SK-N-SH (cell line): ENCODE measurements around the gene NYNRIN. TPM values are rescaled to one million over a fixed set of nuclear protein-coding genes. Genes with fewer than 3 reads are reported as not detected.

Experiments used
- CTCF ChIA-PET: fragments of 300-600, 350-600 bp; formaldehyde crosslinking; extraction: SDS; loops from one replicate; lab custom pipeline; 2021; lab: Yijun Ruan, JAX
- POLR2A ChIA-PET: fragments of 350-600 bp; sonication (Branson Sonifier 250); formaldehyde crosslinking; extraction: SDS; loops from one replicate; lab custom pipeline; 2020; ENCODE audit warnings: antibody characterized with exemption, inconsistent platforms; lab: Yijun Ruan, JAX
- DNase-seq: peaks from one replicate; pipeline ENCODE4 v3.0.0; 2012
- H2AFZ ChIP-seq: fragments of 200-600 bp; sonication (generic); 2 replicates; pipeline ENCODE4 v1.8.1; 2016; ENCODE audit warnings: antibody characterized with exemption, mild to moderate bottlenecking, low read depth
- H3F3A ChIP-seq: fragments of 200-600 bp; sonication (generic); replicated peaks from 2 replicates; pipeline ENCODE3; 2016; ENCODE audit warnings: antibody characterized with exemption, mild to moderate bottlenecking; ENCODE audit not compliant: insufficient read depth
- H3K27ac ChIP-seq, 2 experiments: fragments of 200-500 bp in 1 of 2; fragments of 200-600 bp in 1 of 2; sonication (Bioruptor generic) in 1 of 2; sonication (generic), shearing (Covaris generic) in 1 of 2; 2 replicates each; pipeline versions ENCODE4 v1.5.1 to v1.6.1; 2014 to 2016; ENCODE audit warnings: low read depth in 2 of 2, inconsistent platforms in 1 of 2, low read length in 1 of 2, mild to moderate bottlenecking in 1 of 2, mixed read lengths in 1 of 2
- H3K27me3 ChIP-seq: fragments of 200-600 bp; sonication (generic), shearing (Covaris generic); 2 replicates; pipeline ENCODE4 v1.6.1; 2016; ENCODE audit warnings: mixed run types; ENCODE audit not compliant: insufficient read depth
- H3K36me3 ChIP-seq, 2 experiments: fragments of 200-500 bp in 1 of 2; fragments of 200-600 bp in 1 of 2; sonication (Bioruptor generic) in 1 of 2; sonication (generic) in 1 of 2; replicated peaks in 1 of 2; 2 replicates each; pipeline versions ENCODE3 to v1.5.1; 2014 to 2016; ENCODE audit warnings: low read length in 1 of 2, mild to moderate bottlenecking in 1 of 2; ENCODE audit not compliant: insufficient read depth in 2 of 2, control insufficient read depth in 1 of 2
- H3K4me1 ChIP-seq, 2 experiments: fragments of 200-500 bp in 1 of 2; fragments of 200-600 bp in 1 of 2; sonication (Bioruptor generic) in 1 of 2; sonication (generic), shearing (Covaris generic) in 1 of 2; 2 replicates each; pipeline versions ENCODE4 v1.5.1 to v1.6.1; 2014 to 2016; ENCODE audit warnings: low read depth in 1 of 2, low read length in 1 of 2, mixed run types in 1 of 2; ENCODE audit not compliant: insufficient read depth in 2 of 2, control insufficient read depth in 1 of 2
- H3K4me2 ChIP-seq: fragments of 200-600 bp; sonication (generic), shearing (Covaris generic); 2 replicates; pipeline ENCODE4 v1.6.1; 2017; ENCODE audit warnings: mixed run types
- H3K4me3 ChIP-seq, 2 experiments: fragments of 200-500 bp in 1 of 2; fragments of 200-600 bp in 1 of 2; sonication (Bioruptor generic) in 1 of 2; sonication (generic), shearing (Covaris generic) in 1 of 2; 2 replicates each; pipeline versions ENCODE4 v1.5.1 to v1.8.1; 2014 to 2016; ENCODE audit warnings: low read depth in 2 of 2, inconsistent platforms in 1 of 2, low read length in 1 of 2, mild to moderate bottlenecking in 1 of 2, mixed read lengths in 1 of 2, moderate library complexity in 1 of 2
- H3K79me2 ChIP-seq: fragments of 200-600 bp; sonication (generic); 2 replicates; pipeline ENCODE4 v1.8.1; 2017; ENCODE audit warnings: mild to moderate bottlenecking; ENCODE audit not compliant: insufficient read depth
- H3K9ac ChIP-seq: fragments of 200-600 bp; sonication (generic); 2 replicates; pipeline ENCODE4 v1.6.1; 2017; ENCODE audit warnings: mixed run types
- H3K9me2 ChIP-seq: fragments of 200-600 bp; sonication (generic); 2 replicates; pipeline ENCODE4 v1.6.1; 2017; ENCODE audit warnings: mixed run types
- H3K9me3 ChIP-seq: fragments of 200-600 bp; sonication (generic); 2 replicates; pipeline ENCODE4 v1.6.1; 2017; ENCODE audit warnings: mixed run types, mild to moderate bottlenecking, moderate library complexity
- H4K20me1 ChIP-seq: fragments of 200-600 bp; sonication (generic); 2 replicates; pipeline ENCODE4 v1.6.1; 2017; ENCODE audit warnings: mild to moderate bottlenecking, mixed run types; ENCODE audit not compliant: insufficient read depth
- CHD2 ChIP-seq: fragments of 150-350 bp; IDR thresholded peaks from 2 replicates; pipeline ENCODE4 v1.6.1; 2018; ENCODE audit warnings: low read length; ENCODE audit not compliant: partially characterized antibody
- EP300 ChIP-seq, 2 experiments: IDR thresholded peaks; 2 replicates each; pipeline versions ENCODE4 v1.4.0 to v1.6.1; 2012; ENCODE audit warnings: borderline replicate concordance in 1 of 2, low read depth in 1 of 2, low read length in 1 of 2
- FOSL2 ChIP-seq: IDR thresholded peaks from 2 replicates; pipeline ENCODE4 v1.4.0; 2012; ENCODE audit warnings: low read depth, mild to moderate bottlenecking, moderate library complexity, borderline replicate concordance
- FOXM1 ChIP-seq: IDR thresholded peaks from 2 replicates; pipeline ENCODE4 v1.4.0; 2012; ENCODE audit warnings: low read depth, mild to moderate bottlenecking
- GATA2 ChIP-seq: sonication (generic); formaldehyde crosslinking; IDR thresholded peaks from 2 replicates; pipeline ENCODE4 v1.5.0; 2020; ENCODE audit warnings: mild to moderate bottlenecking, missing genetic modification reagents
- JUND ChIP-seq: IDR thresholded peaks from 2 replicates; pipeline ENCODE4 v1.4.0; 2012
- MXI1 ChIP-seq: IDR thresholded peaks from 2 replicates; pipeline ENCODE4 v1.6.1; 2012; ENCODE audit warnings: mild to moderate bottlenecking, low read depth, low read length, improper control_type of control experiment
- NFIC ChIP-seq: IDR thresholded peaks from 2 replicates; pipeline ENCODE4 v1.4.0; 2012; ENCODE audit warnings: borderline replicate concordance
- RAD21 ChIP-seq: IDR thresholded peaks from 2 replicates; pipeline ENCODE4 v1.6.1; 2012; ENCODE audit warnings: mild to moderate bottlenecking, low read length
- RXRA ChIP-seq: IDR thresholded peaks from 2 replicates; pipeline ENCODE4 v1.4.0; 2012; ENCODE audit warnings: low read depth, mild to moderate bottlenecking, borderline replicate concordance
- SIN3A ChIP-seq: IDR thresholded peaks from 2 replicates; pipeline ENCODE4 v1.6.1; 2012; ENCODE audit warnings: low read depth, mild to moderate bottlenecking, low read length, moderate library complexity, borderline replicate concordance
- SMC3 ChIP-seq: IDR thresholded peaks from 2 replicates; pipeline ENCODE4 v1.6.1; 2012; ENCODE audit warnings: low read depth, low read length, improper control_type of control experiment
- TCF12 ChIP-seq: IDR thresholded peaks from 2 replicates; pipeline ENCODE4 v1.4.0; 2012
- YY1 ChIP-seq: IDR thresholded peaks from 2 replicates; pipeline ENCODE4 v1.4.0; 2012; ENCODE audit warnings: low read depth, mild to moderate bottlenecking
- WGBS: methylation state at CpG from one replicate; pipeline ENCODE4 v1.1.6; 2017; ENCODE audit warnings: low lambda C conversion rate; 5-methylcytosine and 5-hydroxymethylcytosine counted together
- polyA plus RNA-seq, 3 experiments: library from polyadenylated mRNA; depleted of rRNA; stranded (reverse); fragments of >200 nt; gene quantifications; 2 replicates each; pipeline ENCODE4 v1.2.3, GENCODE V29; 2012
- TF ChIP-seq, protein P1 (sequence below): fragments of 200-600 bp; sonication (generic); IDR thresholded peaks from 2 replicates; pipeline ENCODE4 v1.6.1; 2017; ENCODE audit warnings: antibody characterized with exemption, mild to moderate bottlenecking, moderate library complexity
- TF ChIP-seq, protein P2 (sequence below): IDR thresholded peaks from 2 replicates; pipeline ENCODE4; 2012
- TF ChIP-seq, protein P3 (sequence below): IDR thresholded peaks from 2 replicates; pipeline ENCODE4 v1.6.1; 2012; ENCODE audit warnings: mild to moderate bottlenecking, low read depth, low read length, moderate library complexity
- TF ChIP-seq, protein P4 (sequence below): IDR thresholded peaks from 2 replicates; pipeline ENCODE4 v1.4.0; 2012; ENCODE audit warnings: low read depth
- TF ChIP-seq, protein P5 (sequence below): IDR thresholded peaks from 2 replicates; pipeline ENCODE4 v1.4.0; 2012; ENCODE audit warnings: low read depth, borderline replicate concordance
- TF ChIP-seq, protein P6 (sequence below): fragments of 150-350 bp; IDR thresholded peaks from 2 replicates; pipeline ENCODE4 v1.6.1; 2017; ENCODE audit warnings: antibody characterized with exemption, low read length, low read depth, borderline replicate concordance

NYNRIN gene
- polyA plus RNA-seq, 1 of the 3 experiments (the other 2 are of a cell fraction), result 4.8 TPM

DNA sequence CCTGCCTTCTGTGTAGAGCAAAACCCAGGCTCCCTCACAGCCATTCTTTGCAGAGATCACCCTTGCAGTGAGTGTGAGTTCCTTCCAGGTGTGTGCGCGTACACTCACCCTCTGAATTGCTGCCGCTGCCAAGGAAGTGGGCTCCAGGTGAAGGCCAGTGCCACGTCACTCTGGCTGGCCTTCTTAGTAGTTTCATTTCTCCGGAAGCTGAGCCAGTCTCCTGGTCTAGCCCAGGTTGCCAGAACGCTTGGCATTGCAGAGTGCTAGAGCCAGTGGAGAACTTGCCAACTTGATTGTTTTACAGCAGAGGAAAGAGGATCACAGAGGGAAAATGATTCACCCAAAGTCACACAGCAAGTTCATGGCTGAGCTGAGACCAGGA lies 19.7 kb downstream of the NYNRIN start:
- Histone ChIP-seq H3K4me3 (no peak overlapping the region), H3F3A (no peaks in the 10 kb centered on the region), H3K27ac (no peak overlapping the region), H3K27me3 (0 out of 2 replicates have a peak, but pooled peaks cover 5% of the 10 kb centered on the region), H3K36me3 (peaks cover 0 to 4% of the 10 kb centered on the region in 2 experiments), H3K9me2 (no peaks in the 10 kb centered on the region), H3K4me2 (no peak overlapping the region), H3K79me2 (no peaks in the 10 kb centered on the region), H2AFZ (no peak overlapping the region), H3K9me3 (no peaks in the 10 kb centered on the region), H4K20me1 (no peaks in the 10 kb centered on the region), H3K4me1 (no peaks in the 10 kb centered on the region; a peak in 1 of 4 replicates), H3K9ac (no peak overlapping the region)
- TF ChIP-seq SMC3 (no peak), GATA2 (CRISPR knock-in tag) (no peak), EP300 (IDR thresholded peaks at IDR 0.05; ENCODE audit: borderline replicate concordance in 1 of 2, low read depth in 1 of 2, low read length in 1 of 2) (no peak), TCF12 (no peak), JUND (no peak), RXRA (no peak), NFIC (no peak), RAD21 (no peak), FOSL2 (no peak), FOXM1 (no peak), SIN3A (no peak), CHD2 (no peak)
- TF ChIP-seq, protein P1, sequence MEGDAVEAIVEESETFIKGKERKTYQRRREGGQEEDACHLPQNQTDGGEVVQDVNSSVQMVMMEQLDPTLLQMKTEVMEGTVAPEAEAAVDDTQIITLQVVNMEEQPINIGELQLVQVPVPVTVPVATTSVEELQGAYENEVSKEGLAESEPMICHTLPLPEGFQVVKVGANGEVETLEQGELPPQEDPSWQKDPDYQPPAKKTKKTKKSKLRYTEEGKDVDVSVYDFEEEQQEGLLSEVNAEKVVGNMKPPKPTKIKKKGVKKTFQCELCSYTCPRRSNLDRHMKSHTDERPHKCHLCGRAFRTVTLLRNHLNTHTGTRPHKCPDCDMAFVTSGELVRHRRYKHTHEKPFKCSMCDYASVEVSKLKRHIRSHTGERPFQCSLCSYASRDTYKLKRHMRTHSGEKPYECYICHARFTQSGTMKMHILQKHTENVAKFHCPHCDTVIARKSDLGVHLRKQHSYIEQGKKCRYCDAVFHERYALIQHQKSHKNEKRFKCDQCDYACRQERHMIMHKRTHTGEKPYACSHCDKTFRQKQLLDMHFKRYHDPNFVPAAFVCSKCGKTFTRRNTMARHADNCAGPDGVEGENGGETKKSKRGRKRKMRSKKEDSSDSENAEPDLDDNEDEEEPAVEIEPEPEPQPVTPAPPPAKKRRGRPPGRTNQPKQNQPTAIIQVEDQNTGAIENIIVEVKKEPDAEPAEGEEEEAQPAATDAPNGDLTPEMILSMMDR, result no peak
- TF ChIP-seq, protein P2, sequence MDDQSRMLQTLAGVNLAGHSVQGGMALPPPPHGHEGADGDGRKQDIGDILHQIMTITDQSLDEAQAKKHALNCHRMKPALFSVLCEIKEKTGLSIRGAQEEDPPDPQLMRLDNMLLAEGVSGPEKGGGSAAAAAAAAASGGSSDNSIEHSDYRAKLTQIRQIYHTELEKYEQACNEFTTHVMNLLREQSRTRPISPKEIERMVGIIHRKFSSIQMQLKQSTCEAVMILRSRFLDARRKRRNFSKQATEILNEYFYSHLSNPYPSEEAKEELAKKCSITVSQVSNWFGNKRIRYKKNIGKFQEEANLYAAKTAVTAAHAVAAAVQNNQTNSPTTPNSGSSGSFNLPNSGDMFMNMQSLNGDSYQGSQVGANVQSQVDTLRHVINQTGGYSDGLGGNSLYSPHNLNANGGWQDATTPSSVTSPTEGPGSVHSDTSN, result no peak
- DNase-seq, result no peak
- ChIA-PET POLR2A (interaction anchor here (1.3 to 1.5 kb wide), 2 partner anchors 12 kb away, joined by 4 to 8 read pairs; partner anchors contain the start of genes CBLN3 and KHNYN), CTCF (interaction anchor here (1.4 to 9.9 kb wide), 6 partner anchors 9 to 87 kb away, joined by 3 to 63 read pairs (median 24); partner anchors contain the start of genes CBLN3 and KHNYN)
- WGBS, result 59% methylated on average over 6 of the region's 6 CpGs

DNA sequence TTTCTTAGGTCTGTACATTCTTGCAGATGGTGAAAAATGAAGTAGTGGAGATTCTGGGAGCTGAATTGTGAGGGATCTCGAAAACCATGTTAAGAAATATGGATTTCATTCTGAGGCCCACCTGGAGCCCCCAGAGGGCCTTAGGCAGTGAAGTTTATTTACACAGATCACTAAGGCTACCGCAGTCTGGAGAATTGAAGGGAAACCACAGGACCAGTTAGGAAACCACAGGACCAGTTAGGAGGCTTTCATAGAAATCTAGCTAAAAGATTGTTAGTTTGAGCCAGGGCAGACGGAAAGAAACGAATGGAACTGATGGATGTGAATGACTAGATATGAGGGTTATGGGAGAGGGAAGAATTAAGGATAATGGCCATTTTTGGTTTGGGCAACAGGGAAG lies 23.5 kb downstream of the NYNRIN start:
- no peak overlapping the region for H2AFZ ChIP-seq
- H3K4me2 ChIP-seq, result no peak overlapping the region
- H3K27me3 ChIP-seq, result 0 out of 2 replicates have a peak, but pooled peaks cover 5% of the 10 kb centered on the region
- H3K4me1 ChIP-seq, result peaks cover 0 to 14% of the 10 kb centered on the region in 2 experiments; a peak in 3 of 4 replicates
- no peaks in the 10 kb centered on the region for H3K36me3 ChIP-seq
- no peak overlapping the region for H3K9ac ChIP-seq
- TF ChIP-seq, protein P3, sequence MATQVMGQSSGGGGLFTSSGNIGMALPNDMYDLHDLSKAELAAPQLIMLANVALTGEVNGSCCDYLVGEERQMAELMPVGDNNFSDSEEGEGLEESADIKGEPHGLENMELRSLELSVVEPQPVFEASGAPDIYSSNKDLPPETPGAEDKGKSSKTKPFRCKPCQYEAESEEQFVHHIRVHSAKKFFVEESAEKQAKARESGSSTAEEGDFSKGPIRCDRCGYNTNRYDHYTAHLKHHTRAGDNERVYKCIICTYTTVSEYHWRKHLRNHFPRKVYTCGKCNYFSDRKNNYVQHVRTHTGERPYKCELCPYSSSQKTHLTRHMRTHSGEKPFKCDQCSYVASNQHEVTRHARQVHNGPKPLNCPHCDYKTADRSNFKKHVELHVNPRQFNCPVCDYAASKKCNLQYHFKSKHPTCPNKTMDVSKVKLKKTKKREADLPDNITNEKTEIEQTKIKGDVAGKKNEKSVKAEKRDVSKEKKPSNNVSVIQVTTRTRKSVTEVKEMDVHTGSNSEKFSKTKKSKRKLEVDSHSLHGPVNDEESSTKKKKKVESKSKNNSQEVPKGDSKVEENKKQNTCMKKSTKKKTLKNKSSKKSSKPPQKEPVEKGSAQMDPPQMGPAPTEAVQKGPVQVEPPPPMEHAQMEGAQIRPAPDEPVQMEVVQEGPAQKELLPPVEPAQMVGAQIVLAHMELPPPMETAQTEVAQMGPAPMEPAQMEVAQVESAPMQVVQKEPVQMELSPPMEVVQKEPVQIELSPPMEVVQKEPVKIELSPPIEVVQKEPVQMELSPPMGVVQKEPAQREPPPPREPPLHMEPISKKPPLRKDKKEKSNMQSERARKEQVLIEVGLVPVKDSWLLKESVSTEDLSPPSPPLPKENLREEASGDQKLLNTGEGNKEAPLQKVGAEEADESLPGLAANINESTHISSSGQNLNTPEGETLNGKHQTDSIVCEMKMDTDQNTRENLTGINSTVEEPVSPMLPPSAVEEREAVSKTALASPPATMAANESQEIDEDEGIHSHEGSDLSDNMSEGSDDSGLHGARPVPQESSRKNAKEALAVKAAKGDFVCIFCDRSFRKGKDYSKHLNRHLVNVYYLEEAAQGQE, result no peak
- TF ChIP-seq, protein P4, sequence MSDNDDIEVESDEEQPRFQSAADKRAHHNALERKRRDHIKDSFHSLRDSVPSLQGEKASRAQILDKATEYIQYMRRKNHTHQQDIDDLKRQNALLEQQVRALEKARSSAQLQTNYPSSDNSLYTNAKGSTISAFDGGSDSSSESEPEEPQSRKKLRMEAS, result no peak
- TF ChIP-seq, protein P5, sequence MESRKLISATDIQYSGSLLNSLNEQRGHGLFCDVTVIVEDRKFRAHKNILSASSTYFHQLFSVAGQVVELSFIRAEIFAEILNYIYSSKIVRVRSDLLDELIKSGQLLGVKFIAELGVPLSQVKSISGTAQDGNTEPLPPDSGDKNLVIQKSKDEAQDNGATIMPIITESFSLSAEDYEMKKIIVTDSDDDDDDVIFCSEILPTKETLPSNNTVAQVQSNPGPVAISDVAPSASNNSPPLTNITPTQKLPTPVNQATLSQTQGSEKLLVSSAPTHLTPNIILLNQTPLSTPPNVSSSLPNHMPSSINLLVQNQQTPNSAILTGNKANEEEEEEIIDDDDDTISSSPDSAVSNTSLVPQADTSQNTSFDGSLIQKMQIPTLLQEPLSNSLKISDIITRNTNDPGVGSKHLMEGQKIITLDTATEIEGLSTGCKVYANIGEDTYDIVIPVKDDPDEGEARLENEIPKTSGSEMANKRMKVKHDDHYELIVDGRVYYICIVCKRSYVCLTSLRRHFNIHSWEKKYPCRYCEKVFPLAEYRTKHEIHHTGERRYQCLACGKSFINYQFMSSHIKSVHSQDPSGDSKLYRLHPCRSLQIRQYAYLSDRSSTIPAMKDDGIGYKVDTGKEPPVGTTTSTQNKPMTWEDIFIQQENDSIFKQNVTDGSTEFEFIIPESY, result no peak
- no peak for TF ChIP-seq MXI1
- no peak for TF ChIP-seq YY1
- TF ChIP-seq, protein P6, sequence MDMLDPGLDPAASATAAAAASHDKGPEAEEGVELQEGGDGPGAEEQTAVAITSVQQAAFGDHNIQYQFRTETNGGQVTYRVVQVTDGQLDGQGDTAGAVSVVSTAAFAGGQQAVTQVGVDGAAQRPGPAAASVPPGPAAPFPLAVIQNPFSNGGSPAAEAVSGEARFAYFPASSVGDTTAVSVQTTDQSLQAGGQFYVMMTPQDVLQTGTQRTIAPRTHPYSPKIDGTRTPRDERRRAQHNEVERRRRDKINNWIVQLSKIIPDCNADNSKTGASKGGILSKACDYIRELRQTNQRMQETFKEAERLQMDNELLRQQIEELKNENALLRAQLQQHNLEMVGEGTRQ, result no peak
- peaks cover 7% of the 10 kb centered on the region for H3F3A ChIP-seq
- no peak for DNase-seq
- ChIA-PET CTCF (interaction anchor here (1.0 to 16.1 kb wide), 8 partner anchors 9 to 90 kb away, joined by 3 to 275 read pairs (median 5); no protein-coding TSS in a partner anchor), POLR2A (no interaction called here)
- no peaks in the 10 kb centered on the region for H3K9me2 ChIP-seq
- H3K4me3 ChIP-seq, result no peak overlapping the region
- WGBS, result 74% methylated on average over 4 of the region's 4 CpGs
- H3K9me3 ChIP-seq, result no peaks in the 10 kb centered on the region
- no peaks in the 10 kb centered on the region for H4K20me1 ChIP-seq
- no peaks in the 10 kb centered on the region for H3K79me2 ChIP-seq
- no peak overlapping the region for H3K27ac ChIP-seq
